CD4-positive, alpha-beta T cell treated with Interleukin-2 at 100 ng/mL for 4 hours (primary cell): ENCODE results near the gene PMEPA1.
"Not testable (repeated sequence)": the region's sequence is repeated elsewhere in the genome, so short reads cannot be mapped to it uniquely, and the experiment has no call there.

Source experiments
- DNase-seq: peaks from one replicate; pipeline ENCODE4 v3.0.0-alpha.2; 2020; ENCODE audit warnings: low spot score

Gene PMEPA1

GRCh38 chr20:57649617-57650015 lies 60.2 kb downstream of the PMEPA1 start:
- no peak for DNase-seq

GRCh38 chr20:57648878-57649616 lies 60.8 kb downstream of the PMEPA1 start:
- DNase-seq, result no peak

- DNase-seq, result no peak
Observed at GRCh38 chr20:57647933-57648785, 61.7 kb downstream of the PMEPA1 start.

- no peak for DNase-seq
Observed at GRCh38 chr20:57647006-57647932, 62.5 kb downstream of the PMEPA1 start.

- no peak for DNase-seq
Observed at GRCh38 chr20:57638895-57639236, 70.9 kb downstream of the PMEPA1 start.

GRCh38 chr20:57638173-57638894 lies 71.5 kb downstream of the PMEPA1 start:
- no peak for DNase-seq

- peak; percentile 38 for DNase-seq
Observed at GRCh38 chr20:57633945-57634491, 75.8 kb downstream of the PMEPA1 start.

- DNase-seq, result no peak
Observed at GRCh38 chr20:57632286-57632685, 77.5 kb downstream of the PMEPA1 start.

GRCh38 chr20:57630061-57630460 lies 79.8 kb downstream of the PMEPA1 start:
- no peak for DNase-seq

- peak; percentile 26 for DNase-seq
Observed at GRCh38 chr20:57629491-57629901, 80.3 kb downstream of the PMEPA1 start.

GRCh38 chr20:57628962-57629308 lies 80.9 kb downstream of the PMEPA1 start:
- not testable (repeated sequence) for DNase-seq

GRCh38 chr20:57628047-57628961 lies 81.5 kb downstream of the PMEPA1 start:
- DNase-seq, result peak; percentile 66

- DNase-seq, result no peak
Observed at GRCh38 chr20:57627339-57627738, 82.5 kb downstream of the PMEPA1 start.

GRCh38 chr20:57625978-57626377 lies 83.8 kb downstream of the PMEPA1 start:
- DNase-seq, result no peak

- DNase-seq, result no peak
Observed at GRCh38 chr20:57625181-57625958, 84.4 kb downstream of the PMEPA1 start.

- no peak for DNase-seq
Observed at GRCh38 chr20:57624124-57624523, 85.7 kb downstream of the PMEPA1 start.

- DNase-seq, result peak; percentile 76
Observed at GRCh38 chr20:57622579-57623381, 87.0 kb downstream of the PMEPA1 start.

GRCh38 chr20:57622201-57622570 lies 87.6 kb downstream of the PMEPA1 start:
- no peak for DNase-seq
